Measurements from ENCODE around the gene TSPAN3. TPM values are rescaled to one million over a fixed set of nuclear protein-coding genes. Genes with fewer than 3 reads are reported as not detected.

The TSPAN3 gene
- total and polyA plus RNA-seq, 2 donors (not counting 3 experiments of a cell fraction or from before 2014, with no cell fraction given) = 215 to 606 TPM

DNA sequence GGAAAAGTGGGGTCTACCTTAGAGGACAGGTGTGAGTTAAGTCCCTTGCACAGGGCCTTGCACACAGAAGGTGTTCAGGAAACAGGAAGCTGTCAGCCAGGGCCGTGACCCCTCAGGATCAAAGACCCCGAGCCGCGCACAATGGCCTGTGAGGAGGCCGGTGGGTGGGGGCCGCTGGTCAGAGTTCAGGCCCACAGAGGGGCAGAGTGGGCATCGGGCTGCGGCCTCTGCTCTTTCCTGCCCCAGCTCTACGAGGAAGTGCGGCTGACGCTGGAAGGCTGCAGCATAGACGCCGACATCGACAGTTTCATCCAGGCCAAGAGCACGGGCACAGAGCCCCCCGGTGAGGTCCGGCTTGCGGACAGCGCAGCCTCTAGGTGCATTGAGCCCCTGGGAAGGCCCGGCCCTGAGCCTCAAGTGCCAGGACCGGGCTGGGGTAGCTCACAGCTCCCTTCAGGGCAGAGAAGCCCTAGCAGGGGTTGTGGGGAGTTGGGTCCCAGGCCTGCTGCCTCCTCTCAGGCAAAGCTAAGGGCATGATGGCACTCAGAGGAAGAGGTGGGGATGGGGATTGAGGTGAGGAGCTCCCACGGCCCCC lies 38.8 kb downstream of the TSPAN3 start:
- no peak overlapping the region for H3K4me3 ChIP-seq (replicated peaks in 1 of 3; ENCODE audit: insufficient read depth in 1 of 3, low read depth in 1 of 3, low read length in 3 of 3)
- no peaks in the 10 kb centered on the region for H3K27me3 ChIP-seq (ENCODE audit: control insufficient read depth in 2 of 2, insufficient read depth in 2 of 2, low read length in 2 of 2)
- no peaks in the 10 kb centered on the region for H3K79me2 ChIP-seq (ENCODE audit: control insufficient read depth, insufficient read depth, low read length)
- DNase-seq (ENCODE audit: low read depth, low spot score) (no peak), FAIRE-seq (no peak)
- TF ChIP-seq POLR2A (IDR thresholded peaks at IDR 0.05; ENCODE audit: low read depth, low read length) (no peak), MYC (IDR thresholded peaks at IDR 0.05; ENCODE audit: low read depth, low read length) (no peak), POLR2AphosphoS5 (IDR thresholded peaks at IDR 0.05; ENCODE audit: insufficient read depth, low read depth, low read length) (no peak), EZH2 (IDR thresholded peaks at IDR 0.05; ENCODE audit: borderline replicate concordance, low read depth, low read length, severe bottlenecking) (no peak), FOS (IDR thresholded peaks at IDR 0.05; ENCODE audit: borderline replicate concordance, insufficient read depth, low read length) (no peak), JUN (IDR thresholded peaks at IDR 0.05; ENCODE audit: borderline replicate concordance, insufficient read depth, insufficient read length, low read depth) (no peak), GATA2 (IDR thresholded peaks at IDR 0.05; ENCODE audit: insufficient read depth, insufficient read length, low read depth, low read length) (no peak)
- TF ChIP-seq, protein P1, sequence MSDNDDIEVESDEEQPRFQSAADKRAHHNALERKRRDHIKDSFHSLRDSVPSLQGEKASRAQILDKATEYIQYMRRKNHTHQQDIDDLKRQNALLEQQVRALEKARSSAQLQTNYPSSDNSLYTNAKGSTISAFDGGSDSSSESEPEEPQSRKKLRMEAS (IDR thresholded peaks at IDR 0.05; ENCODE audit: insufficient read depth, insufficient read length) = no peak
- TF ChIP-seq, protein P2, sequence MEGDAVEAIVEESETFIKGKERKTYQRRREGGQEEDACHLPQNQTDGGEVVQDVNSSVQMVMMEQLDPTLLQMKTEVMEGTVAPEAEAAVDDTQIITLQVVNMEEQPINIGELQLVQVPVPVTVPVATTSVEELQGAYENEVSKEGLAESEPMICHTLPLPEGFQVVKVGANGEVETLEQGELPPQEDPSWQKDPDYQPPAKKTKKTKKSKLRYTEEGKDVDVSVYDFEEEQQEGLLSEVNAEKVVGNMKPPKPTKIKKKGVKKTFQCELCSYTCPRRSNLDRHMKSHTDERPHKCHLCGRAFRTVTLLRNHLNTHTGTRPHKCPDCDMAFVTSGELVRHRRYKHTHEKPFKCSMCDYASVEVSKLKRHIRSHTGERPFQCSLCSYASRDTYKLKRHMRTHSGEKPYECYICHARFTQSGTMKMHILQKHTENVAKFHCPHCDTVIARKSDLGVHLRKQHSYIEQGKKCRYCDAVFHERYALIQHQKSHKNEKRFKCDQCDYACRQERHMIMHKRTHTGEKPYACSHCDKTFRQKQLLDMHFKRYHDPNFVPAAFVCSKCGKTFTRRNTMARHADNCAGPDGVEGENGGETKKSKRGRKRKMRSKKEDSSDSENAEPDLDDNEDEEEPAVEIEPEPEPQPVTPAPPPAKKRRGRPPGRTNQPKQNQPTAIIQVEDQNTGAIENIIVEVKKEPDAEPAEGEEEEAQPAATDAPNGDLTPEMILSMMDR (IDR thresholded peaks at IDR 0.05; ENCODE audit: extremely low read depth in 1 of 2, insufficient read depth in 1 of 2, low read depth in 1 of 2, low read length in 2 of 2) = no peak
- no peak overlapping the region for H3K27ac ChIP-seq (ENCODE audit: insufficient read depth, low read depth, low read length)
- no peak overlapping the region for H3K9ac ChIP-seq (replicated peaks; ENCODE audit: extremely low read depth, insufficient read depth, low read length)
- dilution Hi-C loops (cut with MboI; ENCODE audit: extremely low pct_ligation_motif_present, low sequenced_read_pairs) = no loop called here
- H3K4me1 ChIP-seq (ENCODE audit: control insufficient read depth, extremely low read depth, insufficient read depth, low read length) = peaks cover 3% of the 10 kb centered on the region
- no peaks in the 10 kb centered on the region for H3K9me3 ChIP-seq (replicated peaks; ENCODE audit: control insufficient read depth, insufficient read depth, low read length)
- BruUV-seq (replicated peaks) = no TSS peak
- H3K9me1 ChIP-seq (replicated peaks; ENCODE audit: control insufficient read depth, extremely low read depth, insufficient read depth, low read length) = no peaks in the 10 kb centered on the region
- no peak overlapping the region for H3K4me2 ChIP-seq (ENCODE audit: insufficient read depth, low read length)
- H2AFZ ChIP-seq (ENCODE audit: low read depth, low read length) = no peak overlapping the region
- POLR2A ChIA-PET = no interaction called here
- intact Hi-C loops (cut with micrococcal nuclease) = no loop called here
- no peaks in the 10 kb centered on the region for H4K20me1 ChIP-seq (replicated peaks; ENCODE audit: control insufficient read depth, extremely low read depth, insufficient read depth, low read length)
- H3K36me3 ChIP-seq (ENCODE audit: control insufficient read depth in 2 of 2, extremely low read depth in 1 of 2, insufficient read depth in 2 of 2, low read length in 2 of 2) = peaks cover 0 to 2% of the 10 kb centered on the region in 2 experiments
- CTCF ChIA-PET = interaction anchor here (1.2 to 3.3 kb wide), 4 partner anchors 9 to 511 kb away, joined by 3 to 14 read pairs (median 8); no protein-coding TSS in a partner anchor

All from endothelial cell of umbilical vein (primary cell).